HEK293T (cell line): ENCODE data around the gene GARIN5A.

Experiments used
- BHLHE40 ChIP-seq: fragments of 450-650 bp; IDR thresholded peaks from 2 replicates; pipeline ENCODE4 v1.6.1; 2016; ENCODE audit warnings: mild to moderate bottlenecking, moderate library complexity, borderline replicate concordance
- NFRKB ChIP-seq: fragments of 450-650 bp; IDR thresholded peaks from 2 replicates; pipeline ENCODE4 v1.6.1; 2016; ENCODE audit warnings: mild to moderate bottlenecking, moderate library complexity
- SUZ12 ChIP-seq: fragments of 450-650 bp; IDR thresholded peaks from 2 replicates; pipeline ENCODE4 v1.6.1; 2016; ENCODE audit warnings: mild to moderate bottlenecking
- TARDBP ChIP-seq: fragments of 450-650 bp; IDR thresholded peaks from 2 replicates; pipeline ENCODE4 v1.6.1; 2016

DNA sequence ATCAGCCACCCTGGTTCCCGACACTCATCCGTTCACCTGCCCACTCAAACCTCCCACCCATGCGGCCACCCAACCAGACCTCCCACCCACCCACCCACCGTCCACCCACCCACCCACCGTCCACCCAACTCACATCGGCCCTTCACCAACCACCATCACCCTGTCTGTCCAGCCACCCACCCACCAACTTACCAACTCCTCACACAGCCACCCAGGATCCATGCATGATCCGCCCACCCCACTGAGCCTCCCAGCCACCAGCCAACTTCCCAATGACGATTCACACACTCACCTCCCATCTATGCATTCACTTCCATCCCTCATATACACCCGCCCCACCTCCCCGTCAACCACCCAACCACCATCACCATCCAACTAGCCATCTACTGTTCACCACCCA, 30.1 kb upstream of the GARIN5A start:
- TF ChIP-seq TARDBP: no peak
- no peak for TF ChIP-seq NFRKB
- TF ChIP-seq BHLHE40: no peak
- TF ChIP-seq SUZ12: no peak
